GM21723 (cell line): ENCODE data around the gene PYGB.
"Not testable (repeated sequence)": the region's sequence is repeated elsewhere in the genome, so short reads cannot be mapped to it uniquely, and the experiment has no call there.

Experiments used
- ATAC-seq: cut with Tn5 transposase; IDR thresholded peaks from one replicate; pipeline ENCODE4 v1.9.1; 2021; ENCODE audit warnings: mild to moderate bottlenecking, moderate library complexity; ENCODE audit not compliant: unreplicated experiment

Gene PYGB

DNA sequence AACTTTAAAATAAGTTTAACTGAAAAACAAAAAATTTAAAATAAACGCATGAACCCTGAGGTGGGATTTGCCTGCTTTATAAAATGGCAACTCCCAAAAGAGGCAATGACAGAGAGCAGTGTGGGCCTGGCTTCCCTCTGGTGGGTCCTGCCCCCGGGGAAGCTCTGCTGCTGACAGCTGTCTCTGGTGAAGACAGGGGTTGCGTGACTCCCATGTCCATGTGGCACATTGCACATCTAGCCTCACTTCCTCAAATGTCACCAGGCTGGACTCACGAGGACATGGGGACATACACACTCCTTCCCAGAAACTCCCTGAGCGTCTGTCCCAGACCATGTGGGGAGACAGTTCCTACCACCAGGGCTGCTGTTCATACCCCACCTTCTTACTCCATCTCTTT is 76.5 kb downstream of the PYGB start:
- ATAC-seq: no peak

DNA sequence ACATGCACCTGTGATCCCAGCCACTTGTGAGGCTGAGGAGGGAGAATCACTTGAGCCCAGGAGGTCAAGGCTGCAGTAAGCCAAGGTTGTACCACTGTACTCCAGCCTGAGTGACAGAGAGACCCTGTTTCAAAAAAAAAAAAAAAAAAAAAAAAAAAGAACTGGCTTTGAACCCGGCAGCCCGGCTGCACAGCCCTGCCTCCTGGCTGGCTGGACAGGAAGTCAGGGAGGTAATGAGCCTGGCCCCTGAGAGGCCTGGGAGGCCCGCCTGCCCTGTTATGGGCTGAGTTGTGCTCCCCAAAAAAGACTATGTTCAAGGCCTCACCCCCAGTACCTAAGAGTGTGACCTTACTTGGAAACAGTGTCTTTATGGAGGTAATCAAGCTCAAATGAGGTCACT is 77.2 kb downstream of the PYGB start:
- no peak for ATAC-seq

DNA sequence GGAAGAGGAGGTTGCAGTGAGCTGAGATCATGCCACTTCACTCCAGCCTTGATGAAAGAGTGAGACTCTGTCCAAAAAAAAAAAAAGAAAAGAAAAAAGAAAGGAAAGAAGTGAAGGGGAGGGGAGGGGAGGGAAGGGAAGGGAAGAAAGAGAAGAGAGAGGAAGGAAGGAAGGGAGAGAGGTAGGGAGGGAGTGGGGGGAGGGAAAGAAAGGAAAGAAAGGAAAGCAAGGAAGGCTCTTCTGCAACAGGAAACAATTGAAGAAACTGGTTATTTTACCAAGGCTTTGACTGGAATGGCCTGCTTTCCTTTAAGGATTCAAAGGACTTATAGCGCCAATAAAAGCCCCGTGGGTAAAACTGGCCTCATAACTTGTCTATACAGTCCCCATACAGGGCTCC is 78.1 kb downstream of the PYGB start:
- no peak for ATAC-seq

DNA sequence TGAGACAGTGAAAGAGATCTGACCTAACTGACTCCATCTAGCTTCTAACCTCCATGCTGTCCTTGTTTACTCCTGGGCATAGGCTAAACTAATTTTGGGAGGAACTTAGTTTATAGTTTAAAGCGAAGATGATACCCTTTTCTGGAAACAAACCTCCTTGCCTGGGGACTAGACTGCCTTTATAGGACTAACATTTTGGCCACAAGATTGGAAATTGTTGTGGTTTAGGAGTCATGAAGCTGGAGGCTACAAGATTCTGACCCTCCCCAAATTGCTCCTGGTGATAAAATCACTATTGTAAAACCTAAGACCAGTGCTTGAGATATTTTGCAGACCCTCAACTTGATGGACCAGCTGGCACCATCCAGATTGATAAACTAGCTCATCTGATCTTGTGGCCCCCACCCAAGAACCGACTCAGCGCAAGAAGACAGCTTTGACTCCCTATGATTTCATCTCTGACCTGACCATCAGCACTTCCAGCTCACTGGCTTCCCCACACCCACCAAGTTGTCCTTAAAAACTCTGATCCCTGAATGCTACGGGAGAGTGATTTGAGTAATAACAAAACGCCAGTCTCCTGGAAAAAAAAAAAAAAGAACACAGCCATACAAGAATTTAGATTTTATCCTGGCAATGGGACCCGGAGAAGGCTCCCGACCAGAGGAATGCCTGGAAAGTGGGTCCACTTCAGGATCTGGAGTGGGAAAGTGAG is 79.8 kb downstream of the PYGB start:
- no peak for ATAC-seq

DNA sequence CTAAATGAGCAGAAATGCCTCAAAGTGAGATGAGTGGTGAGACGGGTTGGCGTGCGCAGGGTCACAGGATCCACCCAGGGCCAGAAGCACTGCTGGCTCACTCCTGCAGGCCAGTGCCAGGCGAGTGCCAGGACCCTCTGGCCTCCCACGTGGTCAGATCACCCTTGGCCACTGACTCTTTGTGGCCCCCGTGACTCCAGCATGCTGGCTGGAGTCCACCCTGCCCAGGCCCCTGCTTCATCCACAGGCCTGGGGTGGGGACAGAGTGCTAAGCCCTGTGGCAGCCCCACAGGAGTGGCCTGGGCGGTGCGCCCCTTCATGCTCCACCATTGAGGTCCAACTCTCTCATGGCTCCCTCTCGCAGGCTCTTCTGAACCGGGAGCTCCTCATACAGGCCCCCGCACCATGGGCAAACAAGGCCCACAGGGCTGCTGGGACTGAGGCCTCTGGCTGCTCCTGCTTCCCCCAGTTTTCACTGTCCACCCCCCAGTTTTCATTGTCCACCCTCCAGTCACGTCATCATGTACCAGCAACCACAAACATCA is 81.1 kb downstream of the PYGB start:
- no peak for ATAC-seq

DNA sequence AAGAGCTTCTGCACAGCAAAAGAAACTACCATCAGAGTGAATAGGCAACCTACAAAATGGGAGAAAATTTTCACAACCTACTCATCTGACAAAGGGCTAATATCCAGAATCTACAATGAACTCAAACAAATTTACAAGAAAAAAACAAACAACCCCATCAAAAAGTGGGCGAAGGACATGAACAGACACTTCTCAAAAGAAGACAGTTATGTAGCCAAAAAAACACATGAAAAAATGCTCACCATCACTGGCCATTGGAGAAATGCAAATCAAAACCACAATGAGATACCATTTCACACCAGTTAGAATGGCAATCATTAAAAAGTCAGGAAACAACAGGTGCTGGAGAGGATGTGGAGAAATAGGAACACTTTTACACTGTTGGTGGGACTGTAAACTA is 87.1 kb downstream of the PYGB start:
- not testable (repeated sequence) for ATAC-seq

DNA sequence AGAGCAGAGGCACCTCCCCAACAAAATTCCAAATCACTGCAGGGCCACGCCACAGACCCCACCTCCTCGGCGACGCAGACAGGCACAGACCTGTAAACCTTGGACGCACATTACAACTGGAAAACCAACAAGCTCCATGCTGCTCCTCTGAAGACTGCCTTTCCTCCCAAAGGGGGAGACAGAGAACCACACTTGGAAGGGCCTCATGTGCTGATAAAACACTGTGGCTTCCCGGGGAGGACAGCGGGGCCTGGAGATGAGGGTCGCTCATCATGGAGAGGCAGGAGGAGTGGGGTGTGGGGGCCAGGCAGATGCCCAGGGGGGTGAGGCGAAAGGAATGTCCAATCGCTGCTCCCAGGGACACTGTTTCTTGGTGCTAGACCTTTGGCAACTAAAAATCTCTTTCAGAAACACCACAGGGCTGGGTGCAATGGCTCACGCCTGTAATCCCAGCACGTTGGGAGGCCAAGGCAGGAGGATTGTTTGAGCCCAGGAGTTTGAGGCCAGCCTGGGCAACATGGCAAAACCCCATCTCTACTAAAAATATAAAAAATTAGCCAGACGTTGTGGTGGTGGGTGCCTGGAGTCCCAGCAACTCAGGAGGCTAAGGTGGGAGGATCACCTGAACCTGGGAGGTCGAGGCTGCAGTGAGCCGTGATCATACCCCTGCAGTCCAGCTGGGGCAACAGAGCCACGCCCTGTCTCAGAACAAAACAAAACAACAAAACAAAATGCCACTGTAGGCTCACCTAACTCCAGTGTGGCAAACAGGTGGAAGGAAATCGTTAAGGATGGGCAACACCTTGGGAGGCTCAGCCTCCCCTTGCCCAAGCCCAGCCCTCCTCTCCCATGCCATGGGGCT is 88.9 kb downstream of the PYGB start:
- ATAC-seq: no peak

DNA sequence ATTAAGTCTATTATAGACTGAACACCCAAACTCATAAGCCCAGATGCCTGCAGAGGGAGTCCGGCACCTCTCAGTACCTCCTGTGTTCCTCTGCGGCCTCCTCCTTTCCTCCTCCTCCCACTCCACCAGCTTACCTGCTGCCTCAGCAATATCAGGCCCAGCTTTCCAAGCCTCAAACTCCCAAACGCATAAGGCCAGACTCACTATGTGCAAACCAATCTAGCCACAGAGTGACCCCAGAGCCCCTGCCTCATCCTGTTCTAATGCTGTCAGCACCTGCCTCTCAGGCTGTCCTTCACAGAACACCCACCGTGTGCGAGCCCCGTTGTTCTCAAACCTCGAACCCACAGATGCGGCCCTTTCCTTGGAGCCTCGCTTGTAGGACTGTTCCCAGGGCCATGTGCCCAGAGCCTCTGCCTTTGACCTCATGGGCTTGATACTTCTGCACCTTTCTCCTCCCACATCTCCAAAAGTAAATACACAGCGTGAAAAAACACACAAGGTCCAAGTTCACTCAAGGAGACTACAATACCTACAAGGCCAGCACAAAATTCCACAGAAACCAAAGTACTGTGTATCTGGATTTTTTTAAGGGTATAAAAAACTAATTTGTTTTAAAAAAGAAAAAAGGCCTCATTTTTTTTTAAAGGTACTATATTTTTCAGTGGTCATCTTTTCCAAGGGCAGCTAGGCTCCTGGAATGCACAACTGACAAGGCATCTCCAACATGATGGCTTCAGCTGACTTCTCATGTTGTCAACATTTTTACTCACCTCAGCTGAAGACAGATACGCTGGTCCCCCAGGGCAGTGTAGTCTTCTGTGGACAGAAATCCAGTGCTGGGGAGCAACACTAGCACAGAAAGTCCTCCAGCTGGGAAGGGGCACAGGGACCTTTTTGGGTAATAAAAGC is 90.5 kb downstream of the PYGB start:
- ATAC-seq: no peak

DNA sequence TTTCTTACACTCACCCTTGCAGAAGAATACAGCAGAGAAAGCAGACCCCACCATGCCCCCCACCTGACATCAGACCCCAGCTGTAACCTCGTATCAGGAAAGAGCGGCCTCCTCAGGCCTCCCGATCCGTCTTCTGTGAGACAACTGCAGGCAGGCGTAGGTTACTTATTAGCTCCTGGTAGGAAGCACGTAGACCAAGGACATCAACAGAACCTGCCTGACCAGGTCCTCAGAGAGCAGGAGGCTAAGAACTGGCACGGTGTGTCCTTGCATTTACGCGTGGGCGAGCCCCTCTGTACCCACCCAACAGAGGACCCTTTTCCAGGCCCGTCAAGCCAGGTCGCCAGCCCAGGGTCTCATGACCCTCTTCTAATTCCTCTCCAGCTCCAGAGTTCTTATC is 91.7 kb downstream of the PYGB start:
- ATAC-seq: no peak

DNA sequence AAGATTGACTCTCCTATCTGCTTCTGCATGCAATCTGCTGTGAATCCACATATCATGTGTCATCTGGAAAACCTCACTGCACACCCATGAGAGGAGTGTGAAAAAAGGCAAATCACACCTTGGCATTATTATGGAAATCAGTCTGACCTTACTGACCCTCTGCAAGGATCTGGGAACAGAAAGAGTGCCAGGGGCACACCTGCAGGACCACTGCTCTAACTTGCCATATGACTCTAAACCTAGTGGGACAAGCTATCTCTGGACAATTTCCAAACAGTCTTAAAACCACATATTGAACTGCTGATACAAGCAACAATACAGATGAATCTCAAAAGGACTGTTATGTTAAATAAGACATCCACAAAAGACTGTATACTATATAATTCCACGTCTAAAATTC is 92.5 kb downstream of the PYGB start:
- no peak for ATAC-seq

DNA sequence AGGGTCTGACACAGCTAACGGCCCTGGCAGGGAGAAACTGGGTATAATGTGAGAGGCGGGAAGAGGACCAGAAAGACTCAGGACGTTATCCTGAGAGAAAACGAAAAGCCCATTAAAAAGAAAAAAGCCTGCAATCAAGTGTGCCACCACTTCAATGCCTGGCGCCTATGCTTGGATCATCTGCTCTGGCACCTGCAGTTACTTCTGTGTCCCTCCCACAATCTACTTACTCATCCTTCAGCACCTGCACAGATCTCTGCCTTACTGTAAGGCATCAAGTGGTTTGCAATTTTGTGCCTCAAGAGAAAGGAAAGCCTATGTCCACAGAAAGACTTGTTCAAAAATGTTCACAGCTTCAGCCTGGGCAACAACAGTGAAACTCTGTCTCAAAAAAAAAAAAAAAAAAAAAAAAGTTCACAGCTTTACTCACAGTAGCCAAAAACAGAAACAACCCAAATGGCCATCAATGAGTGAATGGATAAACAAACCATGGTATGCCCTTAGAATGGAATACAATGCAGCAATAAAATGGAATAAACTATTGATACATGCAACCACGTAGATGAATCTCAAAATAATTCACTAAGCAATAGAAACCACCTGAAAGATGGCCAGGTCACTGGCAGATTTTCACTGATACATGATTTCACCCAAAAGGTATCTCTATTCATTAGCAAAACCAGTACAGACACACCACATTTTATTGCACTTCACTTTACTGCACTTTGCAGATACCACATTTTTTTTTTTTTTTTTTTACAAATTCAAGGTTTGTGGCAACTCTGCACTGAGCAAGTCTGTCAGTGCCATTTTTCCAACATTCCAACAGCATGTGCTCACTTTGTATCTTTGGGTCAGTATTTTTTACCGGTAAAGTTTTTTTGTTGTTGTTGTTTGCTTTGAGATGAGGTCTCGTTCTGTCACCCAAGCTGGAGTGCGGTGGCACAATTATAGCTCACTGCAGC is 94.1 kb downstream of the PYGB start:
- ATAC-seq: no peak

DNA sequence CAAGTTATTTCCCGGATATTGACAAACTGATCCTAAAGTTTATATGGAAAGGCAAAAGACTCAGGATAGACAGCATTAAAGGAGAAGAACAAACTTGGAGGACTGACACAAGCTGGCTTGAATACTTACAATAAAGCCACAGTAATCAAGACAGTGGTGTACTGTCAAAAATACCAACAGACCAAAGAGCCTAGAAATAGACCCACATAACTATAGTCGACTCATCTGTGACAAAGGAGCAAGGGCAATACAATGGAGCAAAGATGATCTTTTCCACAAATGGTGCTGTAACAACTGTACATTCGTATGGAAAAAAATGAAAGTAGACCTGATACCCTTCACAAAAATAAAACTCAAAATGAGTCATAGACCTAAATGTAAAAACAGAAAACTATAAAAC is 96.7 kb downstream of the PYGB start:
- no peak for ATAC-seq

DNA sequence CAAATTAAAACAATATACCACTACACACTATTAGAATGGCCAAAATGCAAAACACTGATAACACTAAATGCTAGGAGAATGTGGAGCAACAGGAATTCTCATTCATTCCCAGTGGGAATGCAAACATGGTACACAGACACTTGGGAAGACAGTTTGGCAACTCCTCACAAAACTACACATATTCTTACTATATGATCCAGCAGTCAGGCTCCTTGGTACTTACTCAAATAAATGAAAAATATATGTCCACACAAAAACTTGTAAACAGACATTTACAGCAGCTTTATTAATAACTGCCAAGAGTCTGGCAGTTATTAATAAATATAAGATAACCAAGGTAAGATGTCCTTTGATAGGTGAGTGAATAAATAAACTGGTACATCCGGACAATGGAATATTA is 97.8 kb downstream of the PYGB start:
- ATAC-seq: no peak

DNA sequence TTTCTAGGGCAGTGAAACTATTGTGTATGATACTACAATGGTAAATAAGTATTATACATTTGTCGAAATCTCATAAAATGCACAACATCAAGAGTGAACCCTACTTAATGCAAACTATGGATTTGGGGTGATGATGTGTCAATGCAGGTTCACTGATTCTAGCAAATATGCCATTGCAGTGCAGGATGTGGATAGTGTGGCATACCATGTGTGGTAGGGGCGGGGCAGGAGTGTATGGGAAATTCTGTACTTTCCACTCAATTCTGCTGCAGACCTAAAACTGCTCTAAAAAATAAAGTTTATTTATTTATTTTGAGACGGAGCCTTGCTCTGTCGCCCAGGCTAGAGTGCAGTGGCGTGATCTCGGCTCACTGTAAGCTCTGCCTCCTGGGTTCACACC is 98.5 kb downstream of the PYGB start:
- no peak for ATAC-seq
